K562 (cell line): ENCODE data around the gene EME1. TPM values are rescaled to one million over a fixed set of nuclear protein-coding genes. Genes with fewer than 3 reads are reported as not detected.

Source experiments
- ARID4B ChIP-seq: sonication (generic); formaldehyde crosslinking; IDR thresholded peaks from 2 replicates; pipeline ENCODE4 v1.8.0; 2022; ENCODE audit warnings: mild to moderate bottlenecking, missing genetic modification reagents
- BCL6 ChIP-seq: fragments of 250-450 bp; sonication (Bioruptor Pico); IDR thresholded peaks from 2 replicates; pipeline ENCODE4 v1.4.0; 2020
- CBX1 ChIP-seq: sonication (generic); IDR thresholded peaks from 2 replicates; pipeline ENCODE4 v1.6.1; 2016; ENCODE audit warnings: antibody characterized with exemption, low read depth, mild to moderate bottlenecking
- CHCHD3 ChIP-seq: fragments of 250-450 bp; sonication (Bioruptor Pico); IDR thresholded peaks from 2 replicates; pipeline ENCODE4 v2.1.2; 2022; ENCODE audit warnings: mild to moderate bottlenecking
- CREM ChIP-seq: IDR thresholded peaks from 2 replicates; pipeline ENCODE4 v1.6.1; 2014; ENCODE audit warnings: antibody characterized with exemption, low read depth
- DNMT1 ChIP-seq: fragments of 450-650 bp; IDR thresholded peaks from 2 replicates; pipeline ENCODE4 v1.6.1; 2016; ENCODE audit warnings: antibody characterized with exemption, mild to moderate bottlenecking
- HSF4 ChIP-seq: fragments of 250-450 bp; sonication (Bioruptor Pico); IDR thresholded peaks from 2 replicates; pipeline ENCODE4 v2.1.2; 2022; ENCODE audit warnings: mild to moderate bottlenecking, moderate library complexity, borderline replicate concordance
- IRF1 ChIP-seq: sonication (generic); formaldehyde crosslinking; IDR thresholded peaks from 2 replicates; pipeline ENCODE4 v1.8.0; 2022; ENCODE audit warnings: missing genetic modification reagents, mild to moderate bottlenecking, borderline replicate concordance
- KLF10 ChIP-seq: fragments of 250-450 bp; sonication (Bioruptor Pico); IDR thresholded peaks from 2 replicates; pipeline ENCODE4 v1.6.1; 2021; ENCODE audit warnings: matching md5 sums
- NCOA4 ChIP-seq: fragments of 450-650 bp; IDR thresholded peaks from 2 replicates; pipeline ENCODE4 v1.6.1; 2018; ENCODE audit warnings: mild to moderate bottlenecking; ENCODE audit not compliant: partially characterized antibody
- NCOA6 ChIP-seq: fragments of 450-650 bp; IDR thresholded peaks from 2 replicates; pipeline ENCODE4 v1.6.1; 2017; ENCODE audit warnings: mild to moderate bottlenecking
- RUNX1 ChIP-seq: sonication (generic); IDR thresholded peaks from 2 replicates; pipeline ENCODE4 v1.6.1; 2016; ENCODE audit warnings: antibody characterized with exemption, low read depth
- ZFP36 ChIP-seq: fragments of 150-350 bp; IDR thresholded peaks from 2 replicates; pipeline ENCODE4 v1.6.1; 2018; ENCODE audit warnings: low read length, low read depth; ENCODE audit not compliant: partially characterized antibody
- ZFP91 ChIP-seq: sonication (generic); formaldehyde crosslinking; IDR thresholded peaks from 2 replicates; pipeline ENCODE4 v1.8.0; 2022; ENCODE audit warnings: mild to moderate bottlenecking, missing genetic modification reagents
- ZNF253 ChIP-seq: fragments of 250-450 bp; sonication (Bioruptor Pico); conservative IDR thresholded peaks from 2 replicates; pipeline ENCODE4 v1.6.1; 2021; ENCODE audit warnings: mild to moderate bottlenecking
- ZNF280A ChIP-seq: fragments of 450-650 bp; IDR thresholded peaks from 2 replicates; pipeline ENCODE4 v1.6.1; 2018; ENCODE audit warnings: mild to moderate bottlenecking, low read depth; ENCODE audit not compliant: partially characterized antibody
- ZNF57 ChIP-seq: fragments of 450-650 bp; formaldehyde crosslinking; IDR thresholded peaks from 2 replicates; pipeline ENCODE4 v1.4.0; 2020; ENCODE audit warnings: mild to moderate bottlenecking, moderate library complexity
- ZNF740 ChIP-seq, 3 experiments: fragments of 200-800 bp in 1 of 3; sonication (Bioruptor generic) in 1 of 3; sonication (generic) in 1 of 3; formaldehyde crosslinking in 1 of 3; IDR thresholded peaks; 2 replicates each; pipeline versions ENCODE4 v1.6.1 to v1.8.0; 2016 to 2022; ENCODE audit warnings: mild to moderate bottlenecking in 2 of 3, missing compliant biosample characterization in 2 of 3, missing genetic modification characterization in 2 of 3, missing genetic modification reagents in 1 of 3
- ZNF75A ChIP-seq: fragments of 450-650 bp; formaldehyde crosslinking; IDR thresholded peaks from 2 replicates; pipeline ENCODE4 v1.4.0; 2020; ENCODE audit warnings: mild to moderate bottlenecking
- polyA plus RNA-seq, 8 experiments: library from polyadenylated mRNA; depleted of rRNA in 4 of 8; stranded (reverse) in 5 of 8; unstranded in 3 of 8; fragments of >200 nt; fragmentation: Nextera tagmentation in 2 of 8; fragmentation: Illumina TruSeq in 1 of 8; extraction: Ambion mirVana in 2 of 8; extraction: Trizol in 1 of 8; gene quantifications; 2 replicates each; pipeline versions ENCODE4 v1.2.1 to v1.2.3, GENCODE V29; 2011 to 2014; ENCODE audit warnings: inconsistent platforms in 1 of 8, missing spikeins in 1 of 8
- total RNA-seq, 7 experiments: library from RNA; depleted of rRNA in 6 of 7; stranded (reverse); fragments of >200 nt in 6 of 7; fragmentation: Illumina TruSeq in 2 of 7; extraction: Trizol in 2 of 7; gene quantifications; 2 replicates each; pipeline versions ENCODE4 v1.2.1 to v1.2.3, GENCODE V29; 2011 to 2021; ENCODE audit warnings: low replicate concordance in 1 of 7

The EME1 gene
- total and polyA plus RNA-seq, 9 of the 15 experiments (the other 6 are each of a cell fraction or from before 2014, with no cell fraction given): 14.6 to 44.1 (median 24.0) TPM

- no peak for TF ChIP-seq HSF4
- TF ChIP-seq CHCHD3 (CRISPR knock-in tag): no peak
- no peak for TF ChIP-seq BCL6 (CRISPR knock-in tag)
- no peak for TF ChIP-seq NCOA6
- no peak for TF ChIP-seq ZNF253 (CRISPR knock-in tag)
- no peak for TF ChIP-seq DNMT1
- no peak for TF ChIP-seq ZNF57
- 0 out of 2 replicates have a peak, but pooled peaks have one; percentile 16 for TF ChIP-seq ZNF740 (CRISPR knock-in tag; IDR thresholded peaks at IDR 0.05)
- TF ChIP-seq ZNF740 (tag; IDR thresholded peaks at IDR 0.05): no peak
- no peak for TF ChIP-seq ZNF75A (CRISPR knock-in tag)
- TF ChIP-seq CBX1: no peak
- no peak for TF ChIP-seq ZFP36
- TF ChIP-seq RUNX1: no peak
- TF ChIP-seq KLF10: no peak
- 0 out of 2 replicates have a peak, but pooled peaks have one; percentile 2 for TF ChIP-seq IRF1
- TF ChIP-seq ZNF280A: no peak
- no peak for TF ChIP-seq CREM
- no peak for TF ChIP-seq ARID4B (CRISPR knock-in tag)
- TF ChIP-seq NCOA4: no peak
- no peak for TF ChIP-seq ZFP91 (CRISPR knock-in tag)
Measured at GRCh38 chr17:50372222-50372757, 739 bp upstream of the EME1 start (continued).
